GM12872 (cell line): ENCODE results near the gene TTLL1.

ENCODE experiments used
- TF ChIP-seq, protein P1 (sequence below): IDR thresholded peaks from 3 replicates; pipeline ENCODE4 v1.5.1; 2011; ENCODE audit warnings: low read depth, mild to moderate bottlenecking, low read length, moderate library complexity; ENCODE audit not compliant: insufficient read depth

TTLL1 gene

DNA sequence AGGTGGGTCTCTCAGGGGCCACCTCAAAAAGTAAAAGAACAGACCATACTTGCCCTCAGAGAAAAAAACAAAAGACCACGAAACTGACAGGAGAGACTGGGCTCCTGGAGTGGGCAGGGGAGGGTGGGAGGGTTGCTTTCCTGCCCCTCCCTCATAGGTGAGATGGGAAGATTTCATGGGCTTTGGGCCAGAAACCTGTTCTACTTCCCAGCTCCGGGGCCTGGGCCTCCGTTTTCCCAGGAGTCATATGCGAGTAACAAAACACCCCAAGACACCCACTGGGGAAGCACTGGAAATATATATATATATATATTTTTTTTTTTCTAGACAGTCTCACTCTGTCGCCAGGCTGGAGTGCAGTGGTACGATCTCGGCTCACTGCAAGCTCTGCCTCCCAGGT lies 31.6 kb downstream of the TTLL1 start:
- TF ChIP-seq, protein P1, sequence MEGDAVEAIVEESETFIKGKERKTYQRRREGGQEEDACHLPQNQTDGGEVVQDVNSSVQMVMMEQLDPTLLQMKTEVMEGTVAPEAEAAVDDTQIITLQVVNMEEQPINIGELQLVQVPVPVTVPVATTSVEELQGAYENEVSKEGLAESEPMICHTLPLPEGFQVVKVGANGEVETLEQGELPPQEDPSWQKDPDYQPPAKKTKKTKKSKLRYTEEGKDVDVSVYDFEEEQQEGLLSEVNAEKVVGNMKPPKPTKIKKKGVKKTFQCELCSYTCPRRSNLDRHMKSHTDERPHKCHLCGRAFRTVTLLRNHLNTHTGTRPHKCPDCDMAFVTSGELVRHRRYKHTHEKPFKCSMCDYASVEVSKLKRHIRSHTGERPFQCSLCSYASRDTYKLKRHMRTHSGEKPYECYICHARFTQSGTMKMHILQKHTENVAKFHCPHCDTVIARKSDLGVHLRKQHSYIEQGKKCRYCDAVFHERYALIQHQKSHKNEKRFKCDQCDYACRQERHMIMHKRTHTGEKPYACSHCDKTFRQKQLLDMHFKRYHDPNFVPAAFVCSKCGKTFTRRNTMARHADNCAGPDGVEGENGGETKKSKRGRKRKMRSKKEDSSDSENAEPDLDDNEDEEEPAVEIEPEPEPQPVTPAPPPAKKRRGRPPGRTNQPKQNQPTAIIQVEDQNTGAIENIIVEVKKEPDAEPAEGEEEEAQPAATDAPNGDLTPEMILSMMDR, result no peak

DNA sequence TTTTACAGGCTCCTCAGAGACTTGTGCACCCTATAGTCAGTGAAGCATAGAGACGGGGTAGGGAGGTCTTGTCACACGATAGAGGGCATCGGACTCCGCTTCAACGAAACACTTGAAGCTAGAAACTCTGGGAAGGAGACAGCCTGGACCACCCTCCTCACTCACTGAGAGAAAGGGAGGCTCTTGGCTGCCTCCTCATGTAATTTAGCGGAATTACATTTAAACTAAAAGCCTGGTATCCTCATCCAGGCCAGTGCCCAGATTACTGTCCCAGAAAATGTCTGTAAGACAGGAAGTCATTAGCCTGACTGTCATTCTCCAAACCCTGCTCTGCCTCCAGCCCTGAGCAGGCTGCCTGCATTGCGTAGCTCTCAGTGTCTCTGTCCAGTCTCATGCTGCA lies 36.0 kb downstream of the TTLL1 start:
- TF ChIP-seq, protein P1, result peak; percentile 47

DNA sequence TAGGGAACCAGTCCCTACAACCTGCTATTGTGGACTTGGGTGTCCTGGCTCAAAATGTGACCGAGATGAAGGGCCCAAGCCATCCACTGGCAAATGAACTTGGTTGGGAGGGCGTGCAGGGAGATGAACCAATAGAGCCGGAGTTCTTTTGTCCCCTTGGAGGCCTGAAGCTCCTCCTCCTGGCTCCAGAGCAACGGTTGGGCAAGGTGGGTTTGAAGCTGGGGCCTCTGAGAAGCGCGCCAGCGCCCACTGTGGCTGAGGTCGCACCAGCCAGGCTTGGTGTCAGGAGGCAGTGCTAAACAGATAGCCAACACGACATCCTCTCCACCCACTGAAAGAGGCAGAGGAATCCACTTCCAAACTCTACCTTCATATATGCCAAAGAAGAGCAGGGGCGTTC lies 38.2 kb downstream of the TTLL1 start:
- TF ChIP-seq, protein P1, result no peak

DNA sequence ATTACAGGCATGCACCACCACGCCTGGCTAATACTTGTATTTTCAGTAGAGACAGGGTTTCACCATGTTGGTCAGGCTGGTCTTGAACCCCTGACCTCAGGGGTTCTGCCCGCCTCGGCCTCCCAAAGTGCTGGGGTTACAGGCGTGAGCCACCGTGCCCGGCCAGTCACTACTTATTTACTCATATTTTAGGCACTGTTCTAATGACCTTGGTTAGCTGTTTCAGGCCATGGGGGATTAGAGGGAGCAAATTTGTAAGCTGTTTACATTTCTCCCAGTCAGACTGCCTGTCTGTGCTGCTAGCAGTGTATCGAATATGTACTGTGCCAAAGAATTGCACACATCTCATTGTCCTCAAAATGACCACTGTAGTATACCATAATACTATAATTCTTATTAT lies 41.6 kb downstream of the TTLL1 start:
- TF ChIP-seq, protein P1, result no peak

DNA sequence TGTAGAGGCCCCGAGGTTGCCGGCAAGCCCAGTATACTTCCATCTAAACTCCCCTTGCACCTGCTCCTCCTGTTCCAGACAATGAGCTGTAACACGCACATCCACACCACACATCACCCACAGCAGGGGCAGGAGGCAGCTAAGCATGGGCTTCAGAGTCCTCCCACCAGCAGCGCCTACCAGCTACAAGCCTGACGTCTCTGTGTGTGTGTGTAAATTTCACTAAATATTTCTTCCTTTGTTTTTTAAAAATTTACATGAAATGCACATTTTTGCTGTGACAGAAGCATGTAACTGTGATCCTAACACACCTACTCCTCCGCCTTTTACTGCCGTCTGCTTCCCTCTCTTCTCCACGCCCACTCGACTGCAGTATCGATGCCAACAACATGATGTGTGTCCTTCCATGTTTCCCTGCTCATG lies 44.9 kb downstream of the TTLL1 start:
- TF ChIP-seq, protein P1, result no peak

DNA sequence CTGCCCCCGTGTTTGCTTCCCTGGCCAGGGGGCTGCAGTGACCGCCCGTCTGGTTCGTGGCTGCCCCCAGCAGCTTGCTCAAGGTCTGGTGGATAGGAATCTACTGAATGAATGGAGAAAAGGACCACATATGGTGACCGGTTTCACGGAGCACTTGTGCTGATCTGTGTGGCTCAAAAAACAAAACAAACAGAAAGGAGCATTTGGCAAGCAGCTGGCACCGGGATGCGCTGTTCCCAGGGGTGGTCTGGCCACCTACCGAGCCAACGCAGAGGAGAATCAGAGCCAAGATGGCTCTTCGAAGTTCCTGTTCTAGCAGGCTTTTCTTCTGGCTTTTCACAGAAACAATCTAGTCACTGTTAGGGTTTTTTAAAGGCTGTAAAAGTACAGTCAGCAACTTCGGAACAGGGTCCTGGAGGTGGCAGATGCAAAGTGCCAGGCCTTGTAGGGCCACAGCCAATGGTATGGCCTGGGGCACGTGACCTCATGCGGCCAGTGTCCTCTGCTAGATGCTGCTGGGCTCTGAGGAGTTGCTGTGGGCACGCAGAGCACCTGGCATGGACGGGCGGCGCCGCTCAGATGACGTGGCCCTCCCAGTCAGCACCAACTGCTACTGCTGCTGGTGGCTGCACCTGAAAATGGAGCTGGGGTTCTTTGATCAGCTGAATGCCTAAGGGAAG lies 47.0 kb downstream of the TTLL1 start:
- TF ChIP-seq, protein P1, result no peak

DNA sequence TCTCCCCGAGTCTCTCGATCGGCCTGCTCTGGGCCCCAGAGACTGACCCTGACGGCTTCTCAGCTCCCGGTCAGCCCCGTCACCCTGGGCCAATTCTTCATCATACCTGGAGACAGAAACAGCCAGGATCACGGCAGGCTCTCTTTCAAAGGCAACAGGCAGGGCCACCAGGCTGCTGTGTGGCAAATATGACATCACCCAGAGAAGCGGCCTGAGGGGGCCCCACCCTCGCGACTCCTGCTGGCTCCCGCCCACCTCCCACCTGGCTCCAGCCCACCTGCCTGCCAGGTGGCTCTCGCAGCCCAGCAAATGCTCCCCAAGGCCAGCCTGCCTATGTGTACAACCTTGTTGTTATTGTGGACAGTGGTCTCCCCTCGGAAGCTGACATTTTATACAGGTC lies 49.4 kb downstream of the TTLL1 start:
- TF ChIP-seq, protein P1, result no peak
